Measurements from ENCODE around the gene FANK1.

DNA sequence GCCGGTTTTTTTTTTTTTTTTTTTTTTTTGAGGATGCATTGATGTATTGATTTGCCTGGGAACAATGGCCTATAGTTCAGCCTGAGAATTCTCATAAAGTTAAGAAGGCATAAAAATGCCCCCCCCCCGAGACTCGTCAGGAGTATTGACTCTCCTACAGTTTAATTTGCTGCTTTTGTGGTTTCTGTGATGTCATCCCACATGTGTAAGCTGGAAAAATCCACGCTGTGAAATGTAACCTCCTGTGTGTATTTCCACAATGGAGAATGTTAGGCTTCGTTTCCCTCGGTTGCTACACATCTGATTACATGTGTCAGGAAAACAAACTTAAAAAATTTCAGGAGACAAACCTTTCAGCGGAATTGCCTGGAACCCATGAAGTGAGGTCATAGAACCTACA is 117.9 kb downstream of the FANK1 start:
- TF ChIP-seq, protein P1, sequence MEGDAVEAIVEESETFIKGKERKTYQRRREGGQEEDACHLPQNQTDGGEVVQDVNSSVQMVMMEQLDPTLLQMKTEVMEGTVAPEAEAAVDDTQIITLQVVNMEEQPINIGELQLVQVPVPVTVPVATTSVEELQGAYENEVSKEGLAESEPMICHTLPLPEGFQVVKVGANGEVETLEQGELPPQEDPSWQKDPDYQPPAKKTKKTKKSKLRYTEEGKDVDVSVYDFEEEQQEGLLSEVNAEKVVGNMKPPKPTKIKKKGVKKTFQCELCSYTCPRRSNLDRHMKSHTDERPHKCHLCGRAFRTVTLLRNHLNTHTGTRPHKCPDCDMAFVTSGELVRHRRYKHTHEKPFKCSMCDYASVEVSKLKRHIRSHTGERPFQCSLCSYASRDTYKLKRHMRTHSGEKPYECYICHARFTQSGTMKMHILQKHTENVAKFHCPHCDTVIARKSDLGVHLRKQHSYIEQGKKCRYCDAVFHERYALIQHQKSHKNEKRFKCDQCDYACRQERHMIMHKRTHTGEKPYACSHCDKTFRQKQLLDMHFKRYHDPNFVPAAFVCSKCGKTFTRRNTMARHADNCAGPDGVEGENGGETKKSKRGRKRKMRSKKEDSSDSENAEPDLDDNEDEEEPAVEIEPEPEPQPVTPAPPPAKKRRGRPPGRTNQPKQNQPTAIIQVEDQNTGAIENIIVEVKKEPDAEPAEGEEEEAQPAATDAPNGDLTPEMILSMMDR (IDR thresholded peaks at IDR 0.05): no peak
- TF ChIP-seq POLR2A (IDR thresholded peaks at IDR 0.05): no peak

Data from heart left ventricle (tissue), 13 donors.